Activated CD4-positive, CD25-positive, alpha-beta regulatory T cell treated with anti-CD3 and anti-CD28 coated beads, Interleukin-2, amount 50 U/mL, for 16 hours (primary cell): Measurements from ENCODE around the gene MED8.

ENCODE experiments used
- DNase-seq: peaks from one replicate; pipeline ENCODE4 v3.0.0-alpha.2; 2020; ENCODE audit warnings: low read depth, low spot score

MED8 gene, protein sequence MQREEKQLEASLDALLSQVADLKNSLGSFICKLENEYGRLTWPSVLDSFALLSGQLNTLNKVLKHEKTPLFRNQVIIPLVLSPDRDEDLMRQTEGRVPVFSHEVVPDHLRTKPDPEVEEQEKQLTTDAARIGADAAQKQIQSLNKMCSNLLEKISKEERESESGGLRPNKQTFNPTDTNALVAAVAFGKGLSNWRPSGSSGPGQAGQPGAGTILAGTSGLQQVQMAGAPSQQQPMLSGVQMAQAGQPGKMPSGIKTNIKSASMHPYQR

GRCh38 chr1:43389326-43390313, at the start of gene MED8, which contains the start of gene SZT2:
TSS of gene MED8 (minus strand) at chr1:43389800. CDS start at chr1:43389764, 36 bp downstream.
TSS of gene SZT2 (plus strand) at chr1:43389899. CDS start at chr1:43389969, 70 bp downstream.
- DNase-seq: peak; percentile 85

- no peak for DNase-seq
Measured at GRCh38 chr1:43438953-43439581, 49.5 kb upstream of the MED8 start.

- DNase-seq: no peak
Measured at GRCh38 chr1:43438576-43438952, 49.0 kb upstream of the MED8 start.

DNA sequence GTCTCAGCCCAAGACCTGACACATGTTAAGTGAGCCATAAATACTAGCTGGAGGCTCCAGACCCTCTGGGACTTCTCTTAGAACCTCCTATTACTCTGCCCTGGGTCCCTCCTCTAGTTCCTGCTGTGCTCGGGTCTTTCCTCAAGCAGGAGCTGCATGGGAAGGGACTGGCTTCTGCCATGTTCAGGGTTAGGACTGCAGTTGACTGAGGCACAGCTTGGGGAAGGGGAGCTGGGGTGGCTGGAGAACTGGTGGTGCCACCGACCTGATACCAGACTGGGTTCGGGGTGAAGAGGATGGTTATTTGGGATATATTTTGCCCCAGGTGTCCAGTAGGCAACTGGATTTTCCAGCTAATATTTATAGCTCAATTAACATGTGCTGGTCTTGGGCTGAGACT, 48.4 kb upstream of the MED8 start:
- no peak for DNase-seq

GRCh38 chr1:43437031-43437973, 47.7 kb upstream of the MED8 start:
- no peak for DNase-seq

DNA sequence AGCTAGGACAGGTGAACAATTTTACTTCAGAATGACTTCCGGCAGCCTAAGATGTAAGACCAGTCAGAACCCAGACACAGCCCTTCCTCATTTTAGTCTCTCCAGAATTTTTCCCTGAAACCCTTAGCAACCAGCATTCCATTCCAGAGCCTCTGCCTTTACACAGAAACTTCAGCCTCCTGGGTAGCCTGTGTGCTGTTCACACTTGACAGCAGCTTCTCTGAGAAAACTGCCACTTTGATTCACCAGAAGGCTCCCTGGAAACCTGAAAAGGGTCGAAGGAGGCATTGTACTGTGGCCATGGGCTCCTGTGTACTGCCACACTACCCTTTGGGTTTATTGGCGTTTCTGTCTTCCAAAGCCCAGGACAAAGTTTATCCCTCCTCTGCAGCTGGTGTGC, 46.8 kb upstream of the MED8 start:
- DNase-seq: no peak

GRCh38 chr1:43435146-43436145, 45.8 kb upstream of the MED8 start:
- DNase-seq: no peak

GRCh38 chr1:43434256-43434655, 44.7 kb upstream of the MED8 start:
- DNase-seq: no peak

DNA sequence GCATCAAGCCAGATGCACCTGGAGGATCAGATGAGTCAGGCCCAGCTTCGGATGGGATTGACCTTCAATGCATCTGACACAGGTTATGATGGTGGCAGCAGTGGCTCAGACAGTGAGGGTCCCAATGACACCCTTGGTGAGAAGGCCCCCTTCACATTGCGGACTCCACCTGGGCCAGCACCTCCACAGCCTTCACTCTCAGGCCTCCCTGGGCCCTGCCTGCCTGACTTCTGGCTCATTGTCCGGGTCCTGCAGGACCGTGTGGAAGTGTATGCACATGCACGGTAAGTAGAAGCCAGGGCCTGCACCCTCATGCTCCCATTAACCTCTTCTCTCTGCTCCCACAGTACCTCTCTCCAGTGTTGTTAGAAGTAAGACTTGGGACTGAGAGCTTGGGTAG, 43.3 kb upstream of the MED8 start:
- no peak for DNase-seq

GRCh38 chr1:43432171-43432860, 42.7 kb upstream of the MED8 start:
- no peak for DNase-seq

- DNase-seq: no peak
Measured at GRCh38 chr1:43431676-43432075, 42.1 kb upstream of the MED8 start.

GRCh38 chr1:43430831-43431230, 41.2 kb upstream of the MED8 start:
- DNase-seq: no peak

- no peak for DNase-seq
Measured at GRCh38 chr1:43427941-43428340, 38.3 kb upstream of the MED8 start.

- no peak for DNase-seq
Measured at GRCh38 chr1:43427524-43427923, 37.9 kb upstream of the MED8 start.

DNA sequence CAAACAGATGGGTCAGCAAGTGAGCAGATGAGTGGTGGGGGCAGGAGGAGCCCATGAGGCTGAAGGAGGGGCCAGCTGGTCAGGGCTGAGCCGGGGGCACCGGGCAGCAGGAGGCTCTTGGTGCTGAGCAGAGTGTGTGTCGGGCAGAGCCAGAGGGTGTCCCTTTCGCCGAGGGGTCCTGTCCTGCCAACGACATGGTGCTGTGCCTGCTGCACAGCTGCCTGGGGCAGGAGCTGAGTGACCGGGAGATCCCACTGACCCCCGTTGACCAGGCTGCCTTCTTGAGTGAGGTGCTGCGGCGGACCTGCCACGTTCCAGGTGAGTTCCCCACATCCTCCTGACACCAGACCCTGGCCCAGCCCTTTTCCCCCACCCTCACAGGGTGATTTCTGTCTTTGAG, 36.6 kb upstream of the MED8 start:
- no peak for DNase-seq

GRCh38 chr1:43425045-43425444, 35.4 kb upstream of the MED8 start:
- no peak for DNase-seq

GRCh38 chr1:43423672-43424550, 34.3 kb upstream of the MED8 start:
- DNase-seq: no peak

- no peak for DNase-seq
Measured at GRCh38 chr1:43422995-43423671, 33.5 kb upstream of the MED8 start.
